ENCODE data around the gene ICA1. TPM values are rescaled to one million over a fixed set of nuclear protein-coding genes. Genes with fewer than 3 reads are reported as not detected.

ICA1 gene
- total RNA-seq, 2 experiments from 2014 or later, result 0.57 to 1.0 TPM

DNA sequence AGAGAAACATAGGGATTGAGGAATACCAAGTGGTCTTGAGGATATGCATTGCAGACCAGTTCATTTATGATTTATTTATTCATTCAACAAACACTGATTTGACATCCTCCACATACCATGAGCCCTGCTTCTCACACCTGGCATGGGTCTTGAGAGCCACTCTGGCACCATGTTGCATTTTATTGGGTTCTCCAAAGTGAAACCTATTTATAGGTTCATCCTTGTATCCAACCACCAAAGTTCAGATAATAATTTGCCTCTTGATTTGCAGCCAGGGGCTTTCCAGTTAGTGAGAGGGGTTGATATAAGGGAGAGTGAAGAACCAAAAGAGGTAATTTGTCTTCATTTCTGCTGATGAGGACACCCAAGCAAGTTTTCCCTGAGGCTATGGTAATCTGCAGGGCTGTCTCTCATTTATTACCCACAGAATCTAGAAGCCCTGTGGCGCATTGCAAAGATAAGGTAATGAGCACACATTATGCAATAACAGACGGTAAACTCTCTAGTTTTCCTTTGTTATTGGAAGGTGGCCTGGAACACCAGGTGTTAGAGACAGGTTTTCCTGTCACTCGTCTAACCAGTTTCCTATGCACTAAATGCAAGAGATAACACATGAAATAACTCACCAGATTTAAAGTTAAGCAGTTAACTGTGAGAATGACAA is 28.8 kb upstream of the ICA1 start:
- ChIA-PET CTCF (interaction anchor here (0.7 kb wide), 1 partner anchor 425 kb away, joined by 3 read pairs; no protein-coding TSS in a partner anchor), POLR2A (no interaction called here)
- H3K4me1 Mint-ChIP-seq, result peaks cover under 1% of the 10 kb centered on the region
- no peaks in the 10 kb centered on the region for H3K9me3 Mint-ChIP-seq (ENCODE audit: low read depth)
- H3K27ac Mint-ChIP-seq, result no peak overlapping the region
- H3K27me3 Mint-ChIP-seq, result peaks cover 7% of the 10 kb centered on the region
- no peak overlapping the region for H3K4me3 Mint-ChIP-seq
- no peaks in the 10 kb centered on the region for H3K36me3 Mint-ChIP-seq (ENCODE audit: low read depth)
- intact Hi-C loops (cut with DNase I, micrococcal nuclease), result loop anchor here in 1 of 2 experiments (10.0 kb wide), 1 partner anchor 1326 kb away; no protein-coding TSS in a partner anchor
- ATAC-seq (no peak), DNase-seq (no peak)

- no peaks in the 10 kb centered on the region for H3K4me1 Mint-ChIP-seq
- no peak for ATAC-seq
- H3K4me3 Mint-ChIP-seq, result no peak overlapping the region
- no peak for DNase-seq
- H3K27me3 Mint-ChIP-seq, result no peaks in the 10 kb centered on the region
- CTCF ChIA-PET, result interaction anchor here (1.2 to 1.3 kb wide), 2 partner anchors 8 to 10 kb away, joined by 3 to 4 read pairs; no protein-coding TSS in a partner anchor
- no peak overlapping the region for H3K27ac Mint-ChIP-seq
- H3K36me3 Mint-ChIP-seq (ENCODE audit: low read depth), result no peaks in the 10 kb centered on the region
- intact Hi-C loops (cut with DNase I, micrococcal nuclease), result no loop called here
- POLR2A ChIA-PET, result no interaction called here
- no peaks in the 10 kb centered on the region for H3K9me3 Mint-ChIP-seq (ENCODE audit: low read depth)
These were observed 24.2 kb upstream of the ICA1 start for GRCh38 chr7:8286118-8286517.

DNA sequence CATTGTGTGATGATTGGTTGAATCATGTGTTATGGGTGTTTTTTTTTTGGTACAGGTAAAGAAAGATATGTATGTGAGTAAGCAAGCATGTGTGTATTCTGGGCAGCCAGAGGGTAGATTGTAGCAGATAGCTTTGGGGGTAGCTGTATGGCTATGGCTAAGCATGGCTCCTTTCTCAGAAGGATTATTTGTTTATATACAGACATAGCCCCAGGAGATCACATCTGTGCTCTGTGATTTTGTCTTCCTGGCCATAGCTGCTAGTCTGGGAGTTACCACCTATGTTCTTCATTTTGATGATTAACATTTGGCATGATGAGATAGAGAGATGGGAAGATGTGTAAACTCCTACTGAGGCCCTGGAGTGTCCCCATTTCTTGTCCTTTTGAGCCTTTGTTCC is 23.2 kb upstream of the ICA1 start:
- ChIA-PET CTCF (interaction anchor here (1.0 to 1.3 kb wide), 3 partner anchors 9 to 11 kb away, joined by 3 to 5 read pairs (median 4); no protein-coding TSS in a partner anchor), POLR2A (no interaction called here)
- Mint-ChIP-seq H3K27ac (no peak overlapping the region), H3K27me3 (no peaks in the 10 kb centered on the region), H3K9me3 (ENCODE audit: low read depth) (no peaks in the 10 kb centered on the region), H3K4me1 (no peaks in the 10 kb centered on the region), H3K4me3 (no peak overlapping the region), H3K36me3 (ENCODE audit: low read depth) (no peaks in the 10 kb centered on the region)
- no peak for DNase-seq
- no peak for ATAC-seq
- intact Hi-C loops (cut with DNase I, micrococcal nuclease), result no loop called here

GRCh38 chr7:8284606-8285005 is 22.6 kb upstream of the ICA1 start:
- Mint-ChIP-seq H3K27ac (no peak overlapping the region), H3K27me3 (no peaks in the 10 kb centered on the region)

DNA sequence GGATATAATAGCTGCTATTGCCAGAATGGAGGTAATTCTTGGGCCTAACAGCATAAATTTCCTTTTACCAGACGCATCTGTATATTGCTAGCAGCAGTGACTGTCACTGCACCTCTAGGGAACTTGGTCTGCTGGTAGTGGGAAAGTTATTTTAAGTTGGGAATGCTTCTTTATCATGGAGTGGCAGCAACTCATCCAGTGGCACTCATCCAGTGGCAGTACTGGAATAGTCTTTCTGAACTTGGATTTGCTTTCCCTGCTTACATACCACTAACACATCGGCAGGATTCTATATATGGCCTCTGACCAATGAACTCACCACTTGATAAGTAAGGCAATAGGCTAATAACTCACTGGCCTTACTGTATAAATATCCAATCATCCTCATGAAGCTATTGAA is 22.0 kb upstream of the ICA1 start:
- H3K36me3 Mint-ChIP-seq (ENCODE audit: low read depth), result no peaks in the 10 kb centered on the region
- no peak overlapping the region for H3K27ac Mint-ChIP-seq
- no peak overlapping the region for H3K4me3 Mint-ChIP-seq
- ATAC-seq (no peak), DNase-seq (no peak)
- no peaks in the 10 kb centered on the region for H3K4me1 Mint-ChIP-seq
- POLR2A ChIA-PET, result no interaction called here
- no peaks in the 10 kb centered on the region for H3K9me3 Mint-ChIP-seq (ENCODE audit: low read depth)
- H3K27me3 Mint-ChIP-seq, result no peaks in the 10 kb centered on the region
- CTCF ChIA-PET, result interaction anchor here (1.0 kb wide), 1 partner anchor 12 kb away, joined by 5 read pairs; no protein-coding TSS in a partner anchor
- intact Hi-C loops (cut with DNase I, micrococcal nuclease), result no loop called here

More at GRCh38 chr7:8284606-8285005, 22.6 kb upstream of the ICA1 start:
- POLR2A ChIA-PET, result no interaction called here
- no peaks in the 10 kb centered on the region for H3K4me1 Mint-ChIP-seq
- intact Hi-C loops (cut with DNase I, micrococcal nuclease), result no loop called here
- no peaks in the 10 kb centered on the region for H3K36me3 Mint-ChIP-seq (ENCODE audit: low read depth)
- H3K9me3 Mint-ChIP-seq (ENCODE audit: low read depth), result no peaks in the 10 kb centered on the region
- DNase-seq, result no peak
- H3K4me3 Mint-ChIP-seq, result no peak overlapping the region
- ATAC-seq, result no peak
- CTCF ChIA-PET, result interaction anchor here (1.0 kb wide), 1 partner anchor 12 kb away, joined by 5 read pairs; no protein-coding TSS in a partner anchor

GRCh38 chr7:8282871-8283270 is 20.9 kb upstream of the ICA1 start:
- POLR2A ChIA-PET, result no interaction called here
- no peak overlapping the region for H3K27ac Mint-ChIP-seq
- intact Hi-C loops (cut with DNase I, micrococcal nuclease), result no loop called here

DNA sequence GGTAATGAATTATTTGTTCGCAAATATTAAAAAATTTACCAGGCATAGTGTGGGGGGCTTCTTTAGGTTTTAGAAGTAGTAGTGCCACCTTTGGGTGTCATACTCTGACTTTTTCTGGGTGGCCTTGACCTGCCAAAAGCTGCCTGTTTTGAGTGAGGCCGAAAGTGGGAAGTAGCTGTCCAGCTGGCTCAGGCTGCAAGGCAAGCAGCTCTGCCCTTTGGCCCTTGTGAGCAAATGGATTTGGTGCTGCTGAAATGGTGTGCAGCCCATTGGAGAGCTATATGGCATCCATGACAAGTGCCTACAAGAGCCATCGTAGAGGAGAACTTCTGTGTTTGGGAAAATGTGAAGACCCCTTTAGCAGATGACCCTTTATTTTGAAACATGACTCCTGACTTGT is 20.2 kb upstream of the ICA1 start:
- intact Hi-C loops (cut with DNase I, micrococcal nuclease), result no loop called here
- Mint-ChIP-seq H3K27me3 (peaks cover 2% of the 10 kb centered on the region), H3K9me3 (ENCODE audit: low read depth) (no peaks in the 10 kb centered on the region), H3K4me1 (no peaks in the 10 kb centered on the region), H3K36me3 (ENCODE audit: low read depth) (no peaks in the 10 kb centered on the region), H3K27ac (no peak overlapping the region), H3K4me3 (no peak overlapping the region)
- no peak for DNase-seq
- CTCF ChIA-PET, result interaction anchor here (1.4 kb wide), 1 partner anchor 13 kb away, joined by 3 read pairs; no protein-coding TSS in a partner anchor
- ATAC-seq, result no peak
- POLR2A ChIA-PET, result no interaction called here

More at GRCh38 chr7:8282871-8283270, 20.9 kb upstream of the ICA1 start:
- CTCF ChIA-PET, result interaction anchor here (1.4 kb wide), 1 partner anchor 14 kb away, joined by 3 read pairs; no protein-coding TSS in a partner anchor
- Mint-ChIP-seq H3K4me3 (no peak overlapping the region), H3K4me1 (no peaks in the 10 kb centered on the region), H3K36me3 (ENCODE audit: low read depth) (no peaks in the 10 kb centered on the region), H3K27me3 (peaks cover 2% of the 10 kb centered on the region), H3K9me3 (ENCODE audit: low read depth) (no peaks in the 10 kb centered on the region)
- DNase-seq (no peak), ATAC-seq (no peak)

- CTCF ChIA-PET, result no interaction called here
- H3K27ac Mint-ChIP-seq, result no peak overlapping the region
- POLR2A ChIA-PET, result no interaction called here
These were observed 16.2 kb upstream of the ICA1 start for GRCh38 chr7:8278183-8278582.

GRCh38 chr7:8277394-8277982 is 15.5 kb upstream of the ICA1 start:
- no peaks in the 10 kb centered on the region for H3K9me3 Mint-ChIP-seq (ENCODE audit: low read depth)
- POLR2A ChIA-PET, result no interaction called here

More at GRCh38 chr7:8278183-8278582, 16.2 kb upstream of the ICA1 start:
- H3K4me3 Mint-ChIP-seq, result no peak overlapping the region
- H3K9me3 Mint-ChIP-seq (ENCODE audit: low read depth), result no peaks in the 10 kb centered on the region
- no peak for DNase-seq
- H3K36me3 Mint-ChIP-seq (ENCODE audit: low read depth), result no peaks in the 10 kb centered on the region
- ATAC-seq, result no peak
- intact Hi-C loops (cut with DNase I, micrococcal nuclease), result no loop called here
- no peaks in the 10 kb centered on the region for H3K4me1 Mint-ChIP-seq
- H3K27me3 Mint-ChIP-seq, result peaks cover 8% of the 10 kb centered on the region

DNA sequence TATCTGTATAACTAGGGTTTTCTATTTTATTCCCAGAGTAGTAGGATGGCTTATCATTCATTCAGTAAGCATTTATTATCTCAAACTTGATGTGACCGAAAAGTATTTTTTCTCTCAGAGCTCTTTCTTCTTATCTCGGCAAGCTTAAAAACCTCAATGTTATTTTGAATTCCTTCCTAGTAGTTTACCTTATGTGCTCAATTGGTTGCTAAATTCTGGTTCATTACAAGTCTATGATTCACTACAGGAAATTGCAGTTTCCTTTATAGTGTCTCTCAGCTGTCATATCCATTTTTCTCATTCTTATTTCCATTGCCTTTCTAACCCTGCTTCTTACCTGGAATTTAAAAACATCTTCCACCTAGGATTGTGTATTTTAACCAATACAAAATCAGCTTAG is 12.6 kb upstream of the ICA1 start:
- CTCF ChIA-PET, result interaction anchor here (2.3 kb wide), 1 partner anchor 21 kb away, joined by 7 read pairs; no protein-coding TSS in a partner anchor

More at GRCh38 chr7:8277394-8277982, 15.5 kb upstream of the ICA1 start:
- Mint-ChIP-seq H3K4me3 (no peak overlapping the region), H3K27me3 (peaks cover 8% of the 10 kb centered on the region), H3K36me3 (ENCODE audit: low read depth) (no peaks in the 10 kb centered on the region), H3K4me1 (no peaks in the 10 kb centered on the region), H3K27ac (no peak overlapping the region)
- no peak for ATAC-seq
- CTCF ChIA-PET, result interaction anchor here (1.1 kb wide), 1 partner anchor 18 kb away, joined by 6 read pairs; no protein-coding TSS in a partner anchor
- intact Hi-C loops (cut with DNase I, micrococcal nuclease), result no loop called here
- DNase-seq, result no peak

DNA sequence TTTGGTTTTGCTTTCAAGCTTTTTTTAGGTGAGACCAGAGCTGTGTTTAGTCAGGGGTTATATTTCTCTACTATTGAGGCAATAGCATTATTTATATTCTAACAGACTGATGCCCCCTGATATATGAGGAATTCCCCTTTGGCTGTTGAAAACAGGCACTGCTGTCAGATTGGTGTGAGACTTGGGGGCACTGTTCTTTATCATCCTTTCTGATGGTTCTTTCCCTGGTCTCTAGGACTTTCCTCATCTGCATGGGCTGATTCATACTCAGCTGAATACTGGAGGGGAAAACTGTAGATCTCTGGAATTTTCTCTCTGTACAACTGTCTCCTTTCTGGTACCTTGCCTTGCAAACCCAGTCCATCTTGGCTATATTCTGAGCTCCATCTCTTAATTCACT is 10.0 kb upstream of the ICA1 start:
- peaks cover 13% of the 10 kb centered on the region for H3K27me3 Mint-ChIP-seq
- no peak for ATAC-seq
- no peak for DNase-seq
- H3K9me3 Mint-ChIP-seq (ENCODE audit: low read depth), result no peaks in the 10 kb centered on the region
- H3K27ac Mint-ChIP-seq, result no peak overlapping the region
- no peak overlapping the region for H3K4me3 Mint-ChIP-seq
- H3K36me3 Mint-ChIP-seq (ENCODE audit: low read depth), result no peaks in the 10 kb centered on the region
- CTCF ChIA-PET, result interaction anchor here (1.7 kb wide), 1 partner anchor 24 kb away, joined by 6 read pairs; no protein-coding TSS in a partner anchor
- POLR2A ChIA-PET, result interaction anchor here (0.6 kb wide), 1 partner anchor 951 kb away, joined by 3 read pairs; no protein-coding TSS in a partner anchor
- intact Hi-C loops (cut with DNase I, micrococcal nuclease), result no loop called here
- no peaks in the 10 kb centered on the region for H3K4me1 Mint-ChIP-seq

More for the DNA sequence above, 12.6 kb upstream of the ICA1 start:
- DNase-seq, result no peak
- H3K4me1 Mint-ChIP-seq, result no peaks in the 10 kb centered on the region
- H3K9me3 Mint-ChIP-seq (ENCODE audit: low read depth), result no peaks in the 10 kb centered on the region
- ATAC-seq, result no peak
- POLR2A ChIA-PET, result no interaction called here
- H3K27ac Mint-ChIP-seq, result no peak overlapping the region
- no peaks in the 10 kb centered on the region for H3K36me3 Mint-ChIP-seq (ENCODE audit: low read depth)
- H3K4me3 Mint-ChIP-seq, result no peak overlapping the region
- intact Hi-C loops (cut with DNase I, micrococcal nuclease), result no loop called here
- H3K27me3 Mint-ChIP-seq, result peaks cover 13% of the 10 kb centered on the region

DNA sequence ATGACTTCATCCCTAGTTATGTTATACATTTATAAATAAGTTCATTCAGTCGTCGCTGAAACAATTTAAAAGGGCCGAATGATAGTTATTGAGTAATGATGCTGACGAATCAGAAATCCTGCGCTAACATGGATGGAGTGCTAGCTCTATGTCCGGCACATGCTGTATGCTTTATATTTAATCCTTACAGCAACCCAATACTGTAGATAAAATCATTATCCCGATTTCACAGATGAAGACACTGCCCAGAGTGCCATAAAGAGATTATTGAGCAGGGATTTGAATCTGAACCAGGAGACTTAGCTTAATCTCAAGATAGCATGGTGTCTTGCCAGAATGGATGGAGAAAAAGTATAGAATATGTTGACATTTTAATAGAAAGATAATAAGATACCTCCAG is 1.1 kb upstream of the ICA1 start:
- ChIA-PET CTCF (interaction anchor here (1.0 to 1.4 kb wide), 2 partner anchors 13 to 33 kb away, joined by 3 to 5 read pairs; no protein-coding TSS in a partner anchor), POLR2A (no interaction called here)
- H3K27ac Mint-ChIP-seq, result no peak overlapping the region
- intact Hi-C loops (cut with DNase I, micrococcal nuclease), result no loop called here
- H3K4me3 Mint-ChIP-seq, result peak overlapping the region; percentile 37
- H3K9me3 Mint-ChIP-seq (ENCODE audit: low read depth), result no peaks in the 10 kb centered on the region
- H3K27me3 Mint-ChIP-seq, result peaks cover 51% of the 10 kb centered on the region
- no peak for DNase-seq
- ATAC-seq, result no peak
- no peaks in the 10 kb centered on the region for H3K36me3 Mint-ChIP-seq (ENCODE audit: low read depth)
- H3K4me1 Mint-ChIP-seq, result peaks cover 8% of the 10 kb centered on the region

Data from activated CD4-positive, alpha-beta T cell treated with anti-CD3 and anti-CD28 coated beads for 36 hours (primary cell).